ENCODE data around the gene ZSCAN2.
A peak's percentile ranks its signal among the peaks of the same experiment; 100 is the strongest.

ZSCAN2 gene

DNA sequence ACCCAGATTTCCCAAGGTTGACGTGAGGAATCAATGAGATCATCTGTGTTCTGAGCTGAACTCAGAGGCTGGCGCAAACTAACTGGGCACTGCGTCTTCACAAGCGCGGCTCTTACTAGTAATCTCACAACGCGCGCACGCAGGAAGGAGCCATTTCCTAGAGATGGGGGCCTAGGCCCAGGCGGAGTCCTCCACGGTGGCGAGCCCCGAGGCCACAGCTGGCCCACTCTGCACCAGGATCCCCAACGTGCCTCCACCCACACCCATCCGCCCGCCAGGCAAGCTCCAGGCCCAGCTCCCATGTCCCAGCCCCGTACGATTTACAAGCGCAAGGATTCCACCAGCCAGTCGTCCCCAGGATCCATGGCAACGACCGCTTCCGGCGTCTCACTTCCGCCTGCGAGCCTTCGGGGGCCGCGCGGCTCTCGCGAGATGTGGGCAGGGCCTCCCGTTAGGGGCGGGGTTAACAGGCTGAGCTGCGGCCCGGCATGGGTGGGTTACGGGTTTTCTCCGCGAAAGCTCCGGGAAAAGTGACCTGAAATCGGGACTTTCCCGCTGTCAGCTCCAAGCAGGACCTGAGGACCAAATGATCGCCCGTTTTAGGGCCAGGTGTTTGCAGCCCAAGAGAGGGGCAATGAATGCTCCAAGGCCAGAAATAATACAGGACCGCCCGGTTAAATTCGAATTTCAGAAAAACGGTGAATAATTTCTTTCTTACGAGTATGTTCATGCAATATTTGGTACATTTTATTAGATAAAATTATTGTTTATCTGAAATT lies 53.3 kb downstream of the ZSCAN2 start, which contains the start of gene WDR73:
WDR73 (minus strand) TSS at position 374 of the 779 bp plus-strand sequence; CDS start at position 365, 9 bp downstream.
- peaks cover 0 to 56% (median 41%) of the 10 kb centered on the region in 4 donors for H3K4me1 ChIP-seq
- intact Hi-C loops (cut with DNase I; ENCODE audit: low total_unique reads), result no loop called here
- DNase-seq, result peak; percentile 95 to 98
- H3K27me3 ChIP-seq, result no peaks in the 10 kb centered on the region
- TF ChIP-seq, protein P1, sequence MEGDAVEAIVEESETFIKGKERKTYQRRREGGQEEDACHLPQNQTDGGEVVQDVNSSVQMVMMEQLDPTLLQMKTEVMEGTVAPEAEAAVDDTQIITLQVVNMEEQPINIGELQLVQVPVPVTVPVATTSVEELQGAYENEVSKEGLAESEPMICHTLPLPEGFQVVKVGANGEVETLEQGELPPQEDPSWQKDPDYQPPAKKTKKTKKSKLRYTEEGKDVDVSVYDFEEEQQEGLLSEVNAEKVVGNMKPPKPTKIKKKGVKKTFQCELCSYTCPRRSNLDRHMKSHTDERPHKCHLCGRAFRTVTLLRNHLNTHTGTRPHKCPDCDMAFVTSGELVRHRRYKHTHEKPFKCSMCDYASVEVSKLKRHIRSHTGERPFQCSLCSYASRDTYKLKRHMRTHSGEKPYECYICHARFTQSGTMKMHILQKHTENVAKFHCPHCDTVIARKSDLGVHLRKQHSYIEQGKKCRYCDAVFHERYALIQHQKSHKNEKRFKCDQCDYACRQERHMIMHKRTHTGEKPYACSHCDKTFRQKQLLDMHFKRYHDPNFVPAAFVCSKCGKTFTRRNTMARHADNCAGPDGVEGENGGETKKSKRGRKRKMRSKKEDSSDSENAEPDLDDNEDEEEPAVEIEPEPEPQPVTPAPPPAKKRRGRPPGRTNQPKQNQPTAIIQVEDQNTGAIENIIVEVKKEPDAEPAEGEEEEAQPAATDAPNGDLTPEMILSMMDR (IDR thresholded peaks at IDR 0.05), result no peak
- H3K27ac ChIP-seq, result peak within 1 kb of the TSS; percentile 84 to 85
- peaks cover 16 to 33% (median 20%) of the 10 kb centered on the region in 3 donors for H3K36me3 ChIP-seq
- peak within 1 kb of the TSS; percentile 81 to 89 for H3K4me3 ChIP-seq
- H3K9me3 ChIP-seq, result no peaks in the 10 kb centered on the region

DNA sequence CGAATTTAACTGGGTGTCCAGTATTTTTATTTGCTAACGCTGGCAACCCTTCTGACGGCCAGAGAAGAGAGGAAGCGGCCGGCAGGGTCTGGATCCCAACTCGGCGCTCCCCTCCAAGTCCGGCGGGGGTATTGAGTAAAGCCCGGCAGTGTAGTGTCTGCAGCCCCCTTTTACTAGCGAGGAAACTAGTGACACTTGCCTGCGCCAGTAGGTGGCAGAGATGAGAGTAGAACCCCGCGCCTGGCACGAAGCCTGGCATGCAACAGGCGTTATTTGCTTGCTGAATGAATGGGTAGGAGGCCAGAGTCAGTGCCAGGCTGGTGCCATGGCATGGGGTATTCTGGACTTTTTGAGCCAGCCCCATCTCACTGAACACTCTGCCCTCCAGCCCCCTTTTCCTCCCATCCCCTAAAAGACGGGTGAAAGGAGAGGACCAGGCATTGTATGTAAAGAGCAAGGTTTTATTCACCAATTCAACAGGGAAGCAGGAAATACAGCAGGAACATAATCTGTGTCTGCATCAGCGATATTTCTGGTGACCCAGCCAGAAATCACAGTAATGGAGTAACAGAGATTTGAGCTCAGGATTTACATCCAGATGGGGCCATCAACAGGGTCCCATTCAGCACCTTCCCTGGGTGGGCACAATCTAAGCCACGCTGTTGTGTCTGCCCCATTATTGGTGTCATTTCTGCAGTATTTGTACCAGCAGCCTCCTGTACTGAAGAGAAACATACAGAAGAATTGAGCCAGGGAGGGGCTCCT lies 54.1 kb downstream of the ZSCAN2 start:
- Histone ChIP-seq H3K36me3 (peaks cover 11 to 26% (median 14%) of the 10 kb centered on the region in 3 donors), H3K27me3 (no peaks in the 10 kb centered on the region), H3K9me3 (no peaks in the 10 kb centered on the region), H3K27ac (peak overlapping the region; percentile 84 to 85), H3K4me3 (peak overlapping the region; percentile 81 to 89), H3K4me1 (peaks cover 0 to 52% (median 38%) of the 10 kb centered on the region in 4 donors)
- TF ChIP-seq, protein P1 (IDR thresholded peaks at IDR 0.05), result peak; percentile 51 to 55
- DNase-seq, result peak; percentile 81 to 89
- intact Hi-C loops (cut with DNase I; ENCODE audit: low total_unique reads), result loop anchor here (5.0 kb wide), 3 partner anchors 92 to 272 kb away; partner anchors contain the start of genes ALPK3 and ZNF592

DNA sequence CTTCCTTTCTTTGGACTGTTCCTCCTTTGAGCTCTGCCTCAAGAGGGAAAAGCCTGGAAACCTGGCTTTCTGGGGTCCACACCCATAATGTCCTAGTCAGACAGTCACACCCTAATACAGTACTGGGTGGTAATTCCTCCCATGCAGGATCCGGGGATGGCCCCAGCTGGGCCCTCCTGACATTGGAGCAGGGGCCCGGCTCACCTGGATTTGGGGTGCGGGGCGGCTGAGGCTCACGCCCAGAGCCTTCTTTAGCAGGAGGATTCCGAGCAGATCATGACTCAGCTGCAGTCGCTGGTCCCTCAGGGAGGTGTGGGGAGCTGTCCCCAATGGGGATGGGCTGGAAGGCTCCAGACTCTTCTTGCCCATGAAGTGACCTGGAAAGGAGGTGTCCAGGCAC lies 56.2 kb downstream of the ZSCAN2 start:
- intact Hi-C loops (cut with DNase I; ENCODE audit: low total_unique reads), result loop anchor here (5.0 kb wide), 3 partner anchors 90 to 270 kb away; partner anchors contain the start of genes ALPK3 and ZNF592
- no peak for DNase-seq
- Histone ChIP-seq H3K9me3 (no peaks in the 10 kb centered on the region), H3K36me3 (peaks cover 0 to 5% (median 0%) of the 10 kb centered on the region in 3 donors), H3K27me3 (no peaks in the 10 kb centered on the region), H3K4me3 (no peak overlapping the region), H3K4me1 (peaks cover 0 to 46% (median 35%) of the 10 kb centered on the region in 4 donors), H3K27ac (no peak overlapping the region)
- TF ChIP-seq, protein P1 (IDR thresholded peaks at IDR 0.05), result no peak

DNA sequence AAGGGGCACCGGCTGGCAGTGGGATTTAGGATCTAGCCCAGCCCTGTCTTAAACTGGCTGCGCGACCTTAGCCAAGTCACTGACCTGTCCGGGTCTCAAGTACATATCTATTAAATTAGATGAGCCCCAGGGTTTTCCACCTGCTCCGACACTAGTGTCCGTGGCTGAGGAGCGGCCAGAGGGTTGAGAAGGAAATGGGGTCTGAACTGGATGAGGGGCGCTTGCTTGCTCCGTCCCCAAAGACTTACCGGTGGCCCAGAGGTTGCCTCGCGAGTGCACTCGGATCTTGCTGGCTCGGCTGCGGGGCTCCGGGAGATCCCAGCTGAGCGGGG lies 56.9 kb downstream of the ZSCAN2 start:
- TF ChIP-seq, protein P1 (IDR thresholded peaks at IDR 0.05), result no peak
- Histone ChIP-seq H3K4me3 (peak overlapping the region; percentile 67 to 82), H3K4me1 (peaks cover 0 to 39% (median 29%) of the 10 kb centered on the region in 4 donors), H3K36me3 (no peaks in the 10 kb centered on the region), H3K27me3 (no peaks in the 10 kb centered on the region), H3K27ac (peak overlapping the region; percentile 92), H3K9me3 (no peaks in the 10 kb centered on the region)
- intact Hi-C loops (cut with DNase I; ENCODE audit: low total_unique reads), result loop anchor here (5.0 kb wide), 3 partner anchors 90 to 270 kb away; partner anchors contain the start of genes ALPK3 and ZNF592
- DNase-seq, result no peak

DNA sequence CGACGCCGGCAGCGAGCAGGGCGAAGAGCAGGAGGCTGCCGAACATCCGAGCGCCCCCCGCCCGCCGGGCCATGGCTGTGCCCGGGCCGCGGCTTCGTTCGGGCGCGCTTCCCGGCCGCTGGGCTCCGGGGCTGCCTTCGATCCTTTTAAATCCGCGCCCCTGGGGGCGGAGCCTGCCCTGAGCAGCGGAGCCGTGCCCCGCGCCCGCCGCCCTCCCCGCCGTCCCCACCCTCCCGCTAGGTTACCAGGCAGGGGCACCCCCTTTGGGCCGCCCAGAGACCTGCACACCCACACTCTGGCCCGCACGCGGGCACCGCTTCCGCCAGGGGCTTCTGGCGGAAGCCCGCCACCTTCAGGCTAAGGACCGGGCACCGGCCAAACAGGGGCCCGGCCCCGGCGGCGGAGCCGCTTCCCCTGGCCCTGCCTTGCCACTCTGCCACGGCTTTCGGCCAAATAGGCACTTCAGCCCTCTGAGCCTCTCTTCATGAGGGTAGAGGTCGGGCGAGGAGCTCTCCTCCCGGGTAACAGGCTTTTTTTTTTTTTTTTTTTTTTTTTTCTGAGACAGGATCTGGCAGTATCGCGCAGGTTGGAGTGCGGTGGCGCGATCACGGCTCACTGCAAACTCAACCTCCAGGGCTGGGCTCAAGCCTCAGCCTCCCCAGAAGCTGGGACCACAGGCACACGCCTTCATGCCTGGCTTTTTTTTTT lies 57.4 kb downstream of the ZSCAN2 start, which contains the start of gene NMB:
NMB (minus strand) TSS at position 120 of the 708 bp plus-strand sequence; CDS start at position 73, 47 bp downstream.
- Histone ChIP-seq H3K27ac (peak within 1 kb of the TSS; percentile 92), H3K4me3 (peak within 1 kb of the TSS; percentile 67 to 82), H3K27me3 (no peaks in the 10 kb centered on the region), H3K36me3 (no peaks in the 10 kb centered on the region), H3K4me1 (peaks cover 0 to 34% (median 24%) of the 10 kb centered on the region in 4 donors), H3K9me3 (no peaks in the 10 kb centered on the region)
- DNase-seq, result peak; percentile 78 to 90
- TF ChIP-seq, protein P1 (IDR thresholded peaks at IDR 0.05), result peak; percentile 53 to 72
- intact Hi-C loops (cut with DNase I; ENCODE audit: low total_unique reads), result loop anchor here (5.0 kb wide), 3 partner anchors 89 to 269 kb away; partner anchors contain the start of genes ALPK3 and ZNF592

All from tibial artery (tissue), 4 donors.